WI38 (cell line): ENCODE measurements around the gene DCHS1.

Source experiments
- H3K4me3 ChIP-seq: 2 replicates; pipeline ENCODE4 v1.5.1; 2011; ENCODE audit warnings: low read depth, mild to moderate bottlenecking, control low read depth, low read length
- TF ChIP-seq, protein P1 (sequence below): IDR thresholded peaks from 2 replicates; pipeline ENCODE4 v1.5.1; 2012; ENCODE audit warnings: low read depth, mild to moderate bottlenecking, control low read depth, low read length

The DCHS1 gene

DNA sequence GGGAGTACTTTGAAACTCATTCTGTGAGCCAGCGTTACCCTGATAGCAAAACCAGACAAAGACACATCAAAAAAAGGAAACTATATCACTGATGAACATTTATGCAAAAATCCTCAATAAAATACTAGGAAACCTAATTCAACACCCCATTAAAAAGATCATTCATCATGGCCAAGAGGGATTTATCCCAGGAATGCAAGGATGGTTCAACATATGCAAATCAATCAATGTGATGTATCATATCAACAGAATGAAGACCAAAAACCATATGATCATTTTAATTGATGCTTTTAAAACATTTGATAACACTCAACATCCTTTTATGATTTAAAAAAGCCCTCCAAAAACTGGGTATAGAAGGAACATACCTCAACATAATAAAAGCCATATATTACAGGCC is 72.0 kb downstream of the DCHS1 start:
- TF ChIP-seq, protein P1, sequence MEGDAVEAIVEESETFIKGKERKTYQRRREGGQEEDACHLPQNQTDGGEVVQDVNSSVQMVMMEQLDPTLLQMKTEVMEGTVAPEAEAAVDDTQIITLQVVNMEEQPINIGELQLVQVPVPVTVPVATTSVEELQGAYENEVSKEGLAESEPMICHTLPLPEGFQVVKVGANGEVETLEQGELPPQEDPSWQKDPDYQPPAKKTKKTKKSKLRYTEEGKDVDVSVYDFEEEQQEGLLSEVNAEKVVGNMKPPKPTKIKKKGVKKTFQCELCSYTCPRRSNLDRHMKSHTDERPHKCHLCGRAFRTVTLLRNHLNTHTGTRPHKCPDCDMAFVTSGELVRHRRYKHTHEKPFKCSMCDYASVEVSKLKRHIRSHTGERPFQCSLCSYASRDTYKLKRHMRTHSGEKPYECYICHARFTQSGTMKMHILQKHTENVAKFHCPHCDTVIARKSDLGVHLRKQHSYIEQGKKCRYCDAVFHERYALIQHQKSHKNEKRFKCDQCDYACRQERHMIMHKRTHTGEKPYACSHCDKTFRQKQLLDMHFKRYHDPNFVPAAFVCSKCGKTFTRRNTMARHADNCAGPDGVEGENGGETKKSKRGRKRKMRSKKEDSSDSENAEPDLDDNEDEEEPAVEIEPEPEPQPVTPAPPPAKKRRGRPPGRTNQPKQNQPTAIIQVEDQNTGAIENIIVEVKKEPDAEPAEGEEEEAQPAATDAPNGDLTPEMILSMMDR: no peak
- H3K4me3 ChIP-seq: no peak overlapping the region

DNA sequence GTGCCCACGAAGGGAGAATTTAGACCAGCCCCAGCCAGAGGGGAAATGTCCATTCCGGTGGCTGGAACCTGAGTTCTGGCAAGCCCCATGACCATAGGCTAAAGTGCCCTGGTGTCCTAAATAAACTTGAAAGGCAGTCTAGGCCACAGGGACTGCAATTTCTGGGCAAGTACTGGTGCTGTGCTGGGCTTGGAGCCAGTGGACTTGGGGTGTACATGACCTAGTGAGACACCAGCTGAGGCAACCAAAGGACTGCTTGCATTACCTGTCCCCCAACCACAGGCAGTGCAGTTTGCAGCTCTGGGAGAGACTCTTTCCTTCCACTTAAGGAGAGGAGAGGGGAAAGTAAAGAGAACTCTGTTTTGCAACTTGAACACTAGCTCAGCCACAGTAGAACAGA is 75.9 kb downstream of the DCHS1 start:
- no peak overlapping the region for H3K4me3 ChIP-seq
- TF ChIP-seq, protein P1: no peak

DNA sequence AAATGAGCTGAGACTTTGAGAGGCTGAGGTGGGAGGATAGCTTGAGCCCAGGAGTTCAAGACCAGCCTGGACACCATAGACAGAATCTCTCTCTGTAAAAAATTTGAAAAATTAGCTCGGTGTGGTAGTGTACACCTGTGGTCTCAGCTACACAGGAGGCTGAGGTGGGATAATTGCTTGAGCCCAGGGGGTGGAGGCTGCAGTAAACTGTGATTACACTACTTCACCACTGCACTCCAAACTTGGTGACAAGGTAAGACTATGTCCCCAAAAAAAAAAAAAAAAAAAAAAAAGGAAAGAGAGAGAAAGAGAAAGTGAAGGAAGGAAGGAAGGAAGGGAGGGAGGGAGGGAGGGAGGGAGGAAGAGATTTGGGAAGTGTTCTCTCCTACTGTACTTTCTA is 77.5 kb downstream of the DCHS1 start:
- no peak overlapping the region for H3K4me3 ChIP-seq
- TF ChIP-seq, protein P1: no peak

DNA sequence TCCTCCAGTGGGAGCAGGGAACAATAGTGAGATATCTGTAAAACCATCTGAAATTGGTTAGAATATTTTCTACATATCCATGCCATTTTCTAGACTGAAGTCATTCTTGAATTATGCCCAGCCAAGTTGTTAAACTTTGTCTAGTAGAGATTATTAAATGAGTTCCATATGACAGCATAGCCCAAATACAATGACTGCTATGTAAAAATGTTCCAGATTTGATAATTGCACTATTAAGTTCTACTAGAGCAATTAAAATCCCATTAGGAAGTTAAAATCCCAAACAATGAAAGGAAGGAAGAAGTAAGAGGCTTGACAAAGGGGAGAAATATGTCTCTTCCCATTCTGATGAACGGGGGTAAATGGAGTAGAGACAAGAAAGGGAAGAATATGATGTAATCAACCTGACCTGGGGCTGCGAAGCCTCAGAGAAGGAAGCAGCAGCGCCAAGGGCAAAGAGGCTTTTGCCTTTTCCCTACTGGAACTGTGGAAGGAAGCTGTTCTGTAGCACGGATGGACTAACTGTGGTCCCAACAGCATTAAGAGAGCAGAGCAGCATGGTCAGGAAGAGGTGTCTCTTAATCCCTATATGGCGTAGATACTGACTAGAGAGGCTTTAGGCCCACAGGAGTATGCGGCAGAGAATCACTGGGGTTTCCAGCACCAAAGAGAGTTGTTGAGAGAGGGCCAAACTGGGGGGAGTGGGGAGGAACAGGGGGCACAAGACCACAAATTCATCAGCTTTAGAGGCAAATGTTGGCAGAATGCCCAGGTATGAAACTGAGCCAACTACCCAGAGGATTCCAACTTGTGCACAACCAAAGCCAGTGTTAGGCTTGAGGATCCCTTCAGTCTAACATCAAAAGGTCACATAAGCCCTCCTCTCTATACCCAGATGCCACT is 78.9 kb downstream of the DCHS1 start:
- TF ChIP-seq, protein P1: no peak

DNA sequence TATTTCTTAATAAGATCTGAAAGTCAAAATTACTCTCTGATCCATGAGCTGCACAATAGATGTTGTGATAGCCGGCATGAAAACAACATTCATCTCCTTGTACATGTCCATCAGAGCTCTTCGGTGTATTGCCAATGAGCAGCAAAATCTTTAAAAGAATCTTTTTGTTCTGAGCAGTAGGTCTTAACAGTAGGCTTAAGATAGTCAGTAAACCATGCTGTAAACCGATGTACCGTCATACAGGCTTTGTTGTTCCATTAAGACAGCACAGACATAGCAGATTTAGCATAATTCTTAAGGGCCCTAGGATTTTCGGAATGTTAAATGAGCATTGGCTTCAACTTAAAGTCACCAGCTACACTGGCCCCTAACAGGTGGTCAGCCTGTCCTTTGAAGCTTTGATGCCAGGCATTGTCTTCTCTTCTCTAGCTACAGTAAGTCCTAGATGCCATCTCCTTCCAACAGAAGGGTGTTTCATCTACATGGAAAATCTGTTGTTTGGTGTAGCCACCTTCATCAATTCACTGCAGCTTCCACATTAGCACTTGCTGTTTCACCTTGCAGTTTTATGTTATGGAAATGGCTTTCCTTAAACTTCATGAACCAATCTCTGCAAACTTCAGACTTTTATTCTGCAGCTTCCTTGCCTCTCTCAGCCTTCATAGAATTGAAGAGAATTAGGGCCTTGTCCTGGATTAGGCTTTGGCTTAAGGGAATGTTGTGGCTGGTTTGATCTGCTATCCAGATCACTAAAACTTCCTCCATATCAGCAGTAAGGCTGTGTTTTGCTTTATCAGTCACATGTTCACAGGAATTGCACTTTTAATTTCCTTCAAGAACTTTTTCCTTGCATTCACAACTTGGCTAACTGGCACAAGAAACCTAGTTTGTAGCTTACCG is 80.5 kb downstream of the DCHS1 start:
- TF ChIP-seq, protein P1: no peak
- H3K4me3 ChIP-seq: no peak overlapping the region

More for the DNA sequence above, 78.9 kb downstream of the DCHS1 start:
- H3K4me3 ChIP-seq: no peak overlapping the region

DNA sequence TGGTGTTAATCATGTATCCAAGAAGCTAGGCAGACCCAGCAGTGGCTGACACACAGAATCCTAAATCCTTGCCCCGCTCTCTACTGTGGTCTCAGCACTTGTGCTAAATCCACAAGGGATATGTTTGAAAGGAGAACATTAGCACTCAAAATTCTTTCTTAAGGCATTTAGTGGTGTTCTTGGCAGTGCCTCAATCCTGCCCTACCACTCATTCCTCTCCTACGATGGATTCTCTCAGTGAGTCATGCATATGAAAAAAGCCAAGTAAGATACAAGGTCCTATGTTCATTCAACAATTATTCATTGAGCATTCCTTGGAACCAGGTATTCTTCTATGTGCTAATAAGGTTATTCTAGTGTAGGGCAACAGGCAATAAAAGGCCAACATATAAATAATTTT is 83.4 kb downstream of the DCHS1 start:
- TF ChIP-seq, protein P1: no peak
- no peak overlapping the region for H3K4me3 ChIP-seq
